ELR (cell line): Measurements from ENCODE around the gene ASTN2.
A peak's percentile ranks its signal among the peaks of the same experiment; 100 is the strongest.

ENCODE experiments used
- DNase-seq: peaks from one replicate; pipeline ENCODE4 v3.0.0-alpha.2; 2015; ENCODE audit warnings: low read depth

ASTN2 gene

GRCh38 chr9:116658265-116658664 lies 756.6 kb downstream of the ASTN2 start:
- no peak for DNase-seq

GRCh38 chr9:116656977-116657376 lies 757.9 kb downstream of the ASTN2 start:
- no peak for DNase-seq

- no peak for DNase-seq
Measured at GRCh38 chr9:116656501-116656971, 758.3 kb downstream of the ASTN2 start.

GRCh38 chr9:116654059-116654355 lies 760.9 kb downstream of the ASTN2 start:
- DNase-seq: no peak

GRCh38 chr9:116653348-116654058 lies 761.4 kb downstream of the ASTN2 start:
- no peak for DNase-seq

- DNase-seq: no peak
Measured at GRCh38 chr9:116647515-116647809, 767.4 kb downstream of the ASTN2 start.

- DNase-seq: peak; percentile 54
Measured at GRCh38 chr9:116646661-116647514, 768.0 kb downstream of the ASTN2 start.

- no peak for DNase-seq
Measured at GRCh38 chr9:116644091-116644688, 770.7 kb downstream of the ASTN2 start.

GRCh38 chr9:116643691-116644090 lies 771.2 kb downstream of the ASTN2 start:
- no peak for DNase-seq

GRCh38 chr9:116641292-116642059 lies 773.4 kb downstream of the ASTN2 start:
- DNase-seq: no peak

GRCh38 chr9:116639251-116639741 lies 775.6 kb downstream of the ASTN2 start:
- DNase-seq: peak; percentile 52

GRCh38 chr9:116635908-116636307 lies 778.9 kb downstream of the ASTN2 start:
- no peak for DNase-seq

- peak; percentile 75 for DNase-seq
Measured at GRCh38 chr9:116632990-116633838, 781.6 kb downstream of the ASTN2 start.

GRCh38 chr9:116629634-116630033 lies 785.2 kb downstream of the ASTN2 start:
- DNase-seq: no peak

GRCh38 chr9:116628716-116629115 lies 786.1 kb downstream of the ASTN2 start:
- no peak for DNase-seq

- DNase-seq: no peak
Measured at GRCh38 chr9:116627433-116627832, 787.4 kb downstream of the ASTN2 start.

- DNase-seq: no peak
Measured at GRCh38 chr9:116626762-116627161, 788.1 kb downstream of the ASTN2 start.

- no peak for DNase-seq
Measured at GRCh38 chr9:116623715-116624114, 791.1 kb downstream of the ASTN2 start.

- DNase-seq: no peak
Measured at GRCh38 chr9:116617389-116617788, 797.5 kb downstream of the ASTN2 start.

GRCh38 chr9:116616304-116616914 lies 798.4 kb downstream of the ASTN2 start:
- DNase-seq: no peak

GRCh38 chr9:116608064-116608463 lies 806.8 kb downstream of the ASTN2 start:
- no peak for DNase-seq
